Keratinocyte (primary cell): ENCODE data around the gene FRMD3. TPM values are rescaled to one million over a fixed set of nuclear protein-coding genes. Genes with fewer than 3 reads are reported as not detected.

Experiments used
- DNase-seq: peaks from one replicate; pipeline ENCODE4 v3.0.0-alpha.2; 2011; ENCODE audit warnings: low read depth, missing footprints, low spot score
- FAIRE-seq: peaks from 2 replicates; lab custom pipeline; 2011; peaks lifted over from hg19 to GRCh38; lab: Jason Lieb, UNC
- H2AFZ ChIP-seq: 2 replicates; pipeline ENCODE4 v1.6.0; 2012; ENCODE audit warnings: low read length, control low read depth, inconsistent platforms; ENCODE audit not compliant: control insufficient read depth
- H3K27ac ChIP-seq: 2 replicates; pipeline ENCODE4 v1.5.1; 2011; ENCODE audit warnings: low read length; ENCODE audit not compliant: control insufficient read depth, insufficient read depth
- H3K27me3 ChIP-seq: 3 replicates; pipeline ENCODE4 v1.6.0; 2011; ENCODE audit warnings: low read length; ENCODE audit not compliant: control insufficient read depth, insufficient read depth; ENCODE audit errors: extremely low read depth
- H3K36me3 ChIP-seq, 2 experiments: 2 replicates in 1 of 2; 3 replicates in 1 of 2; pipeline ENCODE4 v1.5.1; 2011; ENCODE audit warnings: low read length in 2 of 2, mild to moderate bottlenecking in 1 of 2; ENCODE audit not compliant: control insufficient read depth in 2 of 2, insufficient read depth in 2 of 2; ENCODE audit errors: extremely low read depth in 1 of 2
- H3K4me1 ChIP-seq: 3 replicates; pipeline ENCODE4 v1.5.1; 2011; ENCODE audit warnings: low read length; ENCODE audit not compliant: control insufficient read depth, insufficient read depth; ENCODE audit errors: extremely low read depth
- H3K4me2 ChIP-seq: 3 replicates; pipeline ENCODE4 v1.6.0; 2011; ENCODE audit warnings: low read depth, low read length; ENCODE audit not compliant: control insufficient read depth, insufficient read depth; ENCODE audit errors: extremely low read depth
- H3K4me3 ChIP-seq, 3 experiments: fragments of 200-600 bp in 1 of 3; sonication (generic) in 1 of 3; 2 replicates in 2 of 3; 3 replicates in 1 of 3; pipeline ENCODE4 v1.5.1; 2011 to 2016; ENCODE audit warnings: low read length in 3 of 3, mild to moderate bottlenecking in 3 of 3, control low read depth in 2 of 3, inconsistent platforms in 1 of 3, low read depth in 1 of 3, mixed read lengths in 1 of 3, mixed run types in 1 of 3, moderate library complexity in 1 of 3; ENCODE audit not compliant: control insufficient read depth in 2 of 3, insufficient read depth in 2 of 3; ENCODE audit errors: extremely low read depth in 1 of 3
- H3K79me2 ChIP-seq: 2 replicates; pipeline ENCODE4 v1.6.0; 2012; ENCODE audit warnings: low read length; ENCODE audit not compliant: control insufficient read depth, insufficient read depth
- H3K9ac ChIP-seq: 3 replicates; pipeline ENCODE4 v1.6.0; 2011; ENCODE audit warnings: low read length; ENCODE audit not compliant: control insufficient read depth, insufficient read depth; ENCODE audit errors: extremely low read depth
- H3K9me1 ChIP-seq: 3 replicates; pipeline ENCODE4 v1.6.0; 2011; ENCODE audit warnings: low read length; ENCODE audit not compliant: control insufficient read depth, insufficient read depth; ENCODE audit errors: extremely low read depth
- H3K9me3 ChIP-seq: 2 replicates; pipeline ENCODE4 v1.5.1; 2012; ENCODE audit warnings: low read depth, low read length; ENCODE audit not compliant: control insufficient read depth
- H4K20me1 ChIP-seq: 3 replicates; pipeline ENCODE4 v1.6.0; 2011; ENCODE audit warnings: low read length; ENCODE audit not compliant: control insufficient read depth, insufficient read depth; ENCODE audit errors: extremely low read depth
- CTCF ChIP-seq, 3 experiments: IDR thresholded peaks in 1 of 3; conservative IDR thresholded peaks in 1 of 3; optimal IDR thresholded peaks in 1 of 3; 2 replicates in 2 of 3; 3 replicates in 1 of 3; pipeline versions ENCODE3 to v1.5.1; 2011; ENCODE audit warnings: low read length in 3 of 3, mild to moderate bottlenecking in 3 of 3, moderate library complexity in 2 of 3, control low read depth in 1 of 3, inconsistent platforms in 1 of 3; ENCODE audit not compliant: insufficient read depth in 2 of 3; ENCODE audit errors: extremely low read depth in 1 of 3
- EZH2 ChIP-seq: IDR thresholded peaks from one replicate; pipeline ENCODE4 v1.6.1; 2012; ENCODE audit warnings: inconsistent platforms, mild to moderate bottlenecking, low read length, moderate library complexity
- dilution Hi-C: fragments of 300-500 bp; cut with MboI; formaldehyde crosslinking; loops from one replicate; pipeline ENCODE4 v1.7.0; 2020; ENCODE audit warnings: low sequenced_read_pairs; ENCODE audit not compliant: extremely low pct_ligation_motif_present
- polyA plus RNA-seq, 5 experiments: library from polyadenylated mRNA; depleted of rRNA in 3 of 5; stranded (reverse) in 3 of 5; stranded (forward) in 1 of 5; unstranded in 1 of 5; fragments of >200 nt; gene quantifications; 1 replicate in 1 of 5; 2 replicates in 3 of 5; 3 replicates in 1 of 5; pipeline versions ENCODE4 v1.2.1 to v1.2.3, GENCODE V29; 2011 to 2012; ENCODE audit warnings: missing spikeins in 2 of 5, low read depth in 1 of 5, low replicate concordance in 1 of 5

FRMD3 gene
- polyA plus RNA-seq, 1 donor (not counting 4 experiments of a cell fraction or from before 2014, with no cell fraction given), result 0.21 TPM

GRCh38 chr9:83340451-83340850 is 197.8 kb downstream of the FRMD3 start:
- Histone ChIP-seq H3K27me3 (no peaks in the 10 kb centered on the region), H3K4me3 (no peak overlapping the region), H3K9me1 (no peaks in the 10 kb centered on the region), H3K9me3 (no peaks in the 10 kb centered on the region), H3K4me2 (no peak overlapping the region), H2AFZ (no peak overlapping the region), H3K27ac (no peak overlapping the region), H3K9ac (no peak overlapping the region), H3K79me2 (no peaks in the 10 kb centered on the region), H3K4me1 (no peaks in the 10 kb centered on the region), H4K20me1 (no peaks in the 10 kb centered on the region), H3K36me3 (no peaks in the 10 kb centered on the region)
- no peak for TF ChIP-seq CTCF (optimal IDR thresholded peaks at IDR 0.05 in 1 of 3, IDR thresholded peaks at IDR 0.05 in 1 of 3, conservative IDR thresholded peaks at IDR 0.05 in 1 of 3; ENCODE audit: extremely low read depth in 1 of 3, insufficient read depth in 2 of 3, low read length in 3 of 3)
- TF ChIP-seq EZH2, result no peak
- FAIRE-seq (no peak), DNase-seq (no peak)
- dilution Hi-C loops, result no loop called here

GRCh38 chr9:83339435-83339834 is 198.8 kb downstream of the FRMD3 start:
- Histone ChIP-seq H3K9me1 (no peaks in the 10 kb centered on the region), H2AFZ (no peak overlapping the region), H3K9ac (no peak overlapping the region), H3K4me3 (no peak overlapping the region), H3K36me3 (no peaks in the 10 kb centered on the region), H3K27ac (no peak overlapping the region), H3K27me3 (no peaks in the 10 kb centered on the region), H3K9me3 (no peaks in the 10 kb centered on the region), H4K20me1 (no peaks in the 10 kb centered on the region), H3K79me2 (no peaks in the 10 kb centered on the region), H3K4me2 (no peak overlapping the region), H3K4me1 (no peaks in the 10 kb centered on the region)
- FAIRE-seq, result no peak
- dilution Hi-C loops, result no loop called here
- no peak for DNase-seq
- TF ChIP-seq EZH2 (no peak), CTCF (optimal IDR thresholded peaks at IDR 0.05 in 1 of 3, IDR thresholded peaks at IDR 0.05 in 1 of 3, conservative IDR thresholded peaks at IDR 0.05 in 1 of 3; ENCODE audit: extremely low read depth in 1 of 3, insufficient read depth in 2 of 3, low read length in 3 of 3) (no peak)
